ENCODE measurements around the gene LIFR.

LIFR gene

DNA sequence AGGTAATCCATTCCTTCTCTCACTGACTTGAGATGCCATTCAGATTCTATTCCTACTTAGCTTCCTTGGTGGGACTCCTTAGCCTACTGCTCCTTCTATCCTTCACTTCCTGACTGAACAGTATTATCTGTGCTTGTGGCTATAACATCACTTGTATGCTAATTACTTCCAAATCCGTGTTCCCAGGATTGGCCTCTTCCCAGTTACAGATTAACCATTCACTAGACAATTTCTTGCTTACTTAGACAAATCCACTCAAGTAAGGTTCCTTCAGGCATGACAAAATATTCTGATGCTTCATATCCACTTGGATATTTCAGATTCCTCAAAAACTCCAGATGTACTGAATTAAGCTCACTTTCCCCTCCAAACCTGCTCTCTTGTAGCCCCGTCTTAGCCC lies 18.3 kb downstream of the LIFR start:
- no peaks in the 10 kb centered on the region for H3K9me3 ChIP-seq (ENCODE audit: control insufficient read depth, low read length)
- H3K36me3 ChIP-seq (ENCODE audit: control insufficient read depth, insufficient read depth, low read length) = no peaks in the 10 kb centered on the region
- no peak overlapping the region for H3K4me3 ChIP-seq (ENCODE audit: insufficient read depth, low read depth, low read length, poor library complexity, severe bottlenecking)
- H3K27me3 ChIP-seq (replicated peaks; ENCODE audit: control insufficient read depth, insufficient read depth, low read length, poor library complexity, severe bottlenecking) = peaks cover 5% of the 10 kb centered on the region
- H3K4me1 ChIP-seq (ENCODE audit: control insufficient read depth, insufficient read depth, low read length, poor library complexity, severe bottlenecking) = no peaks in the 10 kb centered on the region
- H3K27ac ChIP-seq (ENCODE audit: insufficient read depth, low read length, poor library complexity, severe bottlenecking) = no peak overlapping the region
- no peak for DNase-seq

DNA sequence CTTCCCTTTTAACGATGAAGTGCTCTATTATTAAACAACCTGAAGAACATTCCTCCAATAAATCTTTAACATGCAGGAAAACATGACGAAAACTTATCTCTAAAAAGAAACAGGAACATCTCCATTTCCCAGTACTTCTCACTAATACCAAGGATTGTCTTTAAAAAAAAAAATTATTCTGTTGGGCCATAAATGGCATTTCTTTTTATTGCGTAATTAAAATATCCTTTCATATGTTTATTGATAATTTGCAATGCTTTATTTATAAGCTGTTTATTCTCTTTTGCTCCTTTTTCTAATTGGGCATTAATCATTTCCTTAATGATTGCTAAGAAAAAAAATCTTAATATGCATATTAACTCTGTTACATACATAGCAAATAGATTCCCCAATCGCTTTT lies 18.9 kb downstream of the LIFR start:
- H3K4me3 ChIP-seq (ENCODE audit: insufficient read depth, low read depth, low read length, poor library complexity, severe bottlenecking) = no peak overlapping the region
- no peaks in the 10 kb centered on the region for H3K4me1 ChIP-seq (ENCODE audit: control insufficient read depth, insufficient read depth, low read length, poor library complexity, severe bottlenecking)
- H3K36me3 ChIP-seq (ENCODE audit: control insufficient read depth, insufficient read depth, low read length) = no peaks in the 10 kb centered on the region
- H3K9me3 ChIP-seq (ENCODE audit: control insufficient read depth, low read length) = no peaks in the 10 kb centered on the region
- H3K27me3 ChIP-seq (replicated peaks; ENCODE audit: control insufficient read depth, insufficient read depth, low read length, poor library complexity, severe bottlenecking) = peaks cover 5% of the 10 kb centered on the region
- H3K27ac ChIP-seq (ENCODE audit: insufficient read depth, low read length, poor library complexity, severe bottlenecking) = no peak overlapping the region
- no peak for DNase-seq

DNA sequence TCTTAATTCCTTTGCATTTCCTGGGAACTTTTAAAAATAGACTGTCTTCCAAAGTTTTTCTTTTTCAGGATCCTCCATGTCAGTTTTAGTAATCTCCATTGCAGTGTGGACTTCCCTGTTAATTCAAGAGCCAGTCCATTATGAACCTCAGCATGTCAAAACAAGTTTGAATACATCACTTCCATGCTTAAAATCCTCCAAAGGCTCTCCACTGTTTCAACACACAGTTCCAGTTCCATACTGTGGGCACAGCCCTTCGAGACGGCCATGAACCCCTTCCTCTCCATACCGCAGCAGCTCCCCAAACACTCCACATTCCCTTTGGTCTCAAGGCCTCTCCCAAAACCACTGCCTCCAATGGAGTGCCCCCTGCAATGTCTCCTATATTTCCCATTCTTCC lies 19.5 kb downstream of the LIFR start:
- H3K36me3 ChIP-seq (ENCODE audit: control insufficient read depth, insufficient read depth, low read length) = no peaks in the 10 kb centered on the region
- H3K27ac ChIP-seq (ENCODE audit: insufficient read depth, low read length, poor library complexity, severe bottlenecking) = no peak overlapping the region
- no peaks in the 10 kb centered on the region for H3K9me3 ChIP-seq (ENCODE audit: control insufficient read depth, low read length)
- H3K4me3 ChIP-seq (ENCODE audit: insufficient read depth, low read depth, low read length, poor library complexity, severe bottlenecking) = no peak overlapping the region
- no peak for DNase-seq
- H3K27me3 ChIP-seq (replicated peaks; ENCODE audit: control insufficient read depth, insufficient read depth, low read length, poor library complexity, severe bottlenecking) = peaks cover 5% of the 10 kb centered on the region
- H3K4me1 ChIP-seq (ENCODE audit: control insufficient read depth, insufficient read depth, low read length, poor library complexity, severe bottlenecking) = no peaks in the 10 kb centered on the region

DNA sequence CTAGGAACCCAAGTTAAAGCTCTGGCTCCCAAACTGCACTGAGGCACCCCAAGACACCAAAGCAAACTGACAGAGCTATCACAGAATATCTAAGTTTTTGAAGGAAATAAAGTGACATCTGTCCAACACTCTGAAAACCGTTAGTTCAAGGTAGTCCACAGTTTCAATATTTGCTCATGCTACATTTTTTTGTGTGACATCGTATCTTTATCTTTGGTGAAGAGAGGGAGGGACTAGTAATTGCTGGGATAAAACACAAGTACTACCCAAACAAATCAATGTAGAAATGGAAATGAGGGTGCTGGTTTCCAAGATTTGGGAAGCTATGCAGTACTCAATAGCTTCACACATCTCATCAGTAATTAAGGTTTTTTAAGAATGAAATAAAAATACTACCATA lies 20.6 kb downstream of the LIFR start:
- H3K4me3 ChIP-seq (ENCODE audit: insufficient read depth, low read depth, low read length, poor library complexity, severe bottlenecking) = no peak overlapping the region
- no peaks in the 10 kb centered on the region for H3K36me3 ChIP-seq (ENCODE audit: control insufficient read depth, insufficient read depth, low read length)
- no peaks in the 10 kb centered on the region for H3K9me3 ChIP-seq (ENCODE audit: control insufficient read depth, low read length)
- H3K27ac ChIP-seq (ENCODE audit: insufficient read depth, low read length, poor library complexity, severe bottlenecking) = no peak overlapping the region
- DNase-seq = no peak
- no peaks in the 10 kb centered on the region for H3K4me1 ChIP-seq (ENCODE audit: control insufficient read depth, insufficient read depth, low read length, poor library complexity, severe bottlenecking)
- peaks cover 5% of the 10 kb centered on the region for H3K27me3 ChIP-seq (replicated peaks; ENCODE audit: control insufficient read depth, insufficient read depth, low read length, poor library complexity, severe bottlenecking)

DNA sequence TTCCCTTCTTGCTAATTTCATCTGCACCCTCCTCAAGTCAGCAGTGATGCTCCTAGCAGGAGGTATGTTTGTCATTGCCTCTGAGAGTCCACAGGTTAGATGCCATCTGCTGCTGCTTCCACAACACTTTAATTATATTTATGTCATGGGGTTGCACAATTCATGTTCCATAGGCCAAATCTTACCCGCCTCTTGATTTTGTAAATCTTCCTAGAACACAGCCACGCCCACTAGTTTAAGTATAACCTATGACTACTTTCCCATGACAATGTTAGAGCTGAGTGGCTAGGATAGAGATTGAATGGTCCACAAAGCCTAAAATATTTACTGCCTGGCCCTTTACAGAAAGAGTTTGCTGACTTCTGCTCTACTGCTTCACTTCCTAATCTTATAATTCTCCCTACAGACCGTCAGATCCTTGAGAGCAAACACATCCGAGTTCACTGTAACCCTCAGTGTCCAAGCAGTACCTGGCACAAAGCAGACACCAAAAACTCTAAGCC lies 21.1 kb downstream of the LIFR start:
- no peak for DNase-seq
- Histone ChIP-seq H3K4me3 (ENCODE audit: insufficient read depth, low read depth, low read length, poor library complexity, severe bottlenecking) (no peak overlapping the region), H3K36me3 (ENCODE audit: control insufficient read depth, insufficient read depth, low read length) (no peaks in the 10 kb centered on the region), H3K9me3 (ENCODE audit: control insufficient read depth, low read length) (no peaks in the 10 kb centered on the region), H3K4me1 (ENCODE audit: control insufficient read depth, insufficient read depth, low read length, poor library complexity, severe bottlenecking) (no peaks in the 10 kb centered on the region), H3K27me3 (replicated peaks; ENCODE audit: control insufficient read depth, insufficient read depth, low read length, poor library complexity, severe bottlenecking) (peaks cover 4% of the 10 kb centered on the region), H3K27ac (ENCODE audit: insufficient read depth, low read length, poor library complexity, severe bottlenecking) (no peak overlapping the region)

DNA sequence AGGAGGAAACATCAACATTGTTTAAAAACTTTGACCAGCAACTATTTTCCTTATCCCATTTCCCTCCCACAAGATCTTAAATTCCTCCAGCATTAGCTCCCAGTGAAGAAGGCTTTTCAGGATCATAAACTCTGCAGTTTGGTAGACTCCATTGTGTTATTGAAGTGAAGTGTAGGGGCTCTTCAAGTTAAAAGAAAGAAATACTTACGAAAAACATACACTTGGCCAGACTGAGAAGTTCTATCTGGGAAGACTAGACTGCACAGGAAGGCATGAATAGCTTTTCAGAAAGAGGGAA lies 22.3 kb downstream of the LIFR start:
- no peak for DNase-seq
- Histone ChIP-seq H3K27me3 (replicated peaks; ENCODE audit: control insufficient read depth, insufficient read depth, low read length, poor library complexity, severe bottlenecking) (peaks cover 2% of the 10 kb centered on the region), H3K4me3 (ENCODE audit: insufficient read depth, low read depth, low read length, poor library complexity, severe bottlenecking) (no peak overlapping the region), H3K9me3 (ENCODE audit: control insufficient read depth, low read length) (no peaks in the 10 kb centered on the region), H3K4me1 (ENCODE audit: control insufficient read depth, insufficient read depth, low read length, poor library complexity, severe bottlenecking) (no peaks in the 10 kb centered on the region), H3K27ac (ENCODE audit: insufficient read depth, low read length, poor library complexity, severe bottlenecking) (no peak overlapping the region), H3K36me3 (ENCODE audit: control insufficient read depth, insufficient read depth, low read length) (no peaks in the 10 kb centered on the region)

DNA sequence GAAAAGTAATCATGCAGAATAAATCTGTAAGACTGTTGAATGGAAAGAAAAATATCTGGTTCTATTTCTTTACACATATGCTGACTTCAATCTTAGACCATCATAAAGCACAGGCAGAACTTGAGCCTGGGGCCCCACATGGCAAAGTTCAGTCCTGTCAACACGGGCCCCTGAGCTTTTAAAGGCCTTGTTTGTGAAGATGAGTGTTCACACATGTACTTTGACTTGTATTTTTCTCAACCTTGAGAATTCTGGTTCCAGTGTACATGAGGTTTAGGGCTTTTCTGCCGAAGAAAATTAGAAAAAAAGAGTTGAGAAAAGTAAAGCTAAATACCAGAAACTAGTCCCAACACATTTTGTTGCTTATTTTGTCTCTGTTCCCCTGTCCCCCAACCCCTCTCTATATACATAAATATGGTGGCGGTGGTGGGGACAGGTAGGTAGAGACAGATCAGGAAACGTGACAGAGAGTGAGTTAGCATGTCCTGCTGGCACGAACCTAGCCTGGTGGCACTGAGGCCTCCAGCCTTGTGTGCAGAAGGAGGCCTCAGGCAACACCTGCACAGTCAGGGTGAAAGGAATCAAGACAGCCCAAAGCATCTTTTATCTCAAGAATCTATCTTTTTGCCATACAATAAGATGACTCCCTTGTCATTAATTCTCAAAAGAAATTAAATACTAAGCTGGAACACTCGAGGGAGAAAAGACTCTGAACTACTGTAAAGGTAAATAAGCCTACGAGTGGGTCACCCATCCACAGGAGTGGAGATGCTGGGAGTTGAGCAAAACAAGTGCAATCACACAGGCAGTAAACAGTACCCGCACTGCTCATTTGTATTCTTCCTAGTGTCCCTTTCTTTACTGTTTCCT lies 22.9 kb downstream of the LIFR start:
- Histone ChIP-seq H3K36me3 (ENCODE audit: control insufficient read depth, insufficient read depth, low read length) (no peaks in the 10 kb centered on the region), H3K4me1 (ENCODE audit: control insufficient read depth, insufficient read depth, low read length, poor library complexity, severe bottlenecking) (no peaks in the 10 kb centered on the region), H3K27me3 (replicated peaks; ENCODE audit: control insufficient read depth, insufficient read depth, low read length, poor library complexity, severe bottlenecking) (peaks cover 2% of the 10 kb centered on the region), H3K27ac (ENCODE audit: insufficient read depth, low read length, poor library complexity, severe bottlenecking) (no peak overlapping the region), H3K9me3 (ENCODE audit: control insufficient read depth, low read length) (no peaks in the 10 kb centered on the region), H3K4me3 (ENCODE audit: insufficient read depth, low read depth, low read length, poor library complexity, severe bottlenecking) (no peak overlapping the region)
- DNase-seq = no peak

DNA sequence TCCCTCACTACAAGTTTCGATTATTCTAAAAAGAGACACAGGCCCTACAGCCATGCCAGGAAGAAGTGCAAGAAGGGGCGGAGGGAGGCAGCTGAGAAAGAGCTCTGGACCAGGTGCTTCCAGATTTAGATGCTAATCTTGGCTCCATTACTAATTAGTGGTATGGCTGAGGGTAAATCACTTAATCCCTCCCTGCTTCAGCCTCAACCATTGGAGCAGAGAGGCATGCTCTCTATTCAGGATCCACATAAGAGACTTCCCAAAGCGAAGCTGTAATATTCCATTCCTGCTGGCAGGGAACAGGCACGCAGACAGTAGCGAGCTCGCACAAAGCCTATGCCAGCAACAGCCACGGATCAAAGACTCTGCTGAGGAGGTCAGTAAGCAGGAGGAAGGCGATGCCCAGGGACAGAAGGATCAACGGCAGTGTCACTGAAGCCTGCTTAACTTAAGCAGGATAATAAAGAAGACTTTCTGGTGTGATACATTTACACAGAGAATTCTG lies 24.2 kb downstream of the LIFR start:
- DNase-seq = no peak
- no peaks in the 10 kb centered on the region for H3K27me3 ChIP-seq (replicated peaks; ENCODE audit: control insufficient read depth, insufficient read depth, low read length, poor library complexity, severe bottlenecking)
- H3K4me3 ChIP-seq (ENCODE audit: insufficient read depth, low read depth, low read length, poor library complexity, severe bottlenecking) = no peak overlapping the region
- H3K27ac ChIP-seq (ENCODE audit: insufficient read depth, low read length, poor library complexity, severe bottlenecking) = no peak overlapping the region
- H3K4me1 ChIP-seq (ENCODE audit: control insufficient read depth, insufficient read depth, low read length, poor library complexity, severe bottlenecking) = no peaks in the 10 kb centered on the region
- no peaks in the 10 kb centered on the region for H3K36me3 ChIP-seq (ENCODE audit: control insufficient read depth, insufficient read depth, low read length)
- H3K9me3 ChIP-seq (ENCODE audit: control insufficient read depth, low read length) = no peaks in the 10 kb centered on the region

DNA sequence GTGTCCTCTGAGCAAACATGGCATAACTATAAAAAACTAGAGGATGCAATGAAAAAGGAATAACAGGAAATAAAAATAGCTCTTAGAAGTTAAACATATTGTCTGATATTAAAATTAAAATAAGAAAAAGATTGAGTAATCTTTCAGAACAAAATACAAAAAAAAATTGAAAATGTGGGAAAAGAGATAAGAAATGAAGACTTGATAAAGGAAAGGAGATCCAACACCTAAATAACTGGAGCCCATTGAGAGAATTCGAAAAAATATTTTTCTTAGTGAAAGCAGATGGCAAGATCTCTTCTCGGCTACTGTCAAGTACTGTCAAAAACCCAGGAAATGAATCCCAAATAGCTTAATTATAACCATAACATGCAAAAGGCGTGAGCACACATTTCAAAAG lies 24.9 kb downstream of the LIFR start:
- no peak for DNase-seq
- no peaks in the 10 kb centered on the region for H3K9me3 ChIP-seq (ENCODE audit: control insufficient read depth, low read length)
- H3K4me1 ChIP-seq (ENCODE audit: control insufficient read depth, insufficient read depth, low read length, poor library complexity, severe bottlenecking) = no peaks in the 10 kb centered on the region
- H3K4me3 ChIP-seq (ENCODE audit: insufficient read depth, low read depth, low read length, poor library complexity, severe bottlenecking) = no peak overlapping the region
- no peaks in the 10 kb centered on the region for H3K27me3 ChIP-seq (replicated peaks; ENCODE audit: control insufficient read depth, insufficient read depth, low read length, poor library complexity, severe bottlenecking)
- no peak overlapping the region for H3K27ac ChIP-seq (ENCODE audit: insufficient read depth, low read length, poor library complexity, severe bottlenecking)
- no peaks in the 10 kb centered on the region for H3K36me3 ChIP-seq (ENCODE audit: control insufficient read depth, insufficient read depth, low read length)

DNA sequence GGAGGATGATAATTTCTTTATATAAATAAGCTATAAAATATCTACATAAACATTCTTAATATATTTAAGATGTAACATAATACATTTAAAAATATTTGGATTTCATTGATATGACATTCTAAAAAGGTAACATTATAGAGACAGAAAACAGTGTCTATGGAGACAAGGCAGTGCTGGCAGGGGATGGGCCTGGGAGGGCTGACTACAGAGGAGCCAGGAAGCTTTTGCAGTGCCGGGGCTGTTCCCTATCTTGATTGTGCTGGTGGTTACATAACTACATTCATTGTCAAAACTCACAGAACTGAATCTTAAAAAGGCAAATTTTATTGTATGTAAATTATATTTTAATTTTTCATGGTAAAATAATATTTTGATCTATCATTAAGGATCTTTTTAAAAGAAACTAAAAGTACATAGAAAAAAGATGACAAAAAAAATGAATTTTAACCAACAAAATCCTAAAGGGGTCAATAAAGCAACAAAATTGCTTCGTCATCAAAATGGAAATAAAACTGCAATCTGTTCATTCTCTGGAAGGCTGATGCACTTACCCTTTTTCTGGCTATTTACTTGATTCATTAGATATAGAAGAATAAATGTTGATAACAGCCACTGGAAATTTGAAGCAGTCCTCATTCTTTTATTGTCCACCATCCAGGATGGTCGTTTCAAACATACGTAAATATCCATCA lies 26.3 kb downstream of the LIFR start:
- Histone ChIP-seq H3K27ac (ENCODE audit: insufficient read depth, low read length, poor library complexity, severe bottlenecking) (no peak overlapping the region), H3K4me1 (ENCODE audit: control insufficient read depth, insufficient read depth, low read length, poor library complexity, severe bottlenecking) (no peaks in the 10 kb centered on the region), H3K27me3 (replicated peaks; ENCODE audit: control insufficient read depth, insufficient read depth, low read length, poor library complexity, severe bottlenecking) (peaks cover 6% of the 10 kb centered on the region), H3K36me3 (ENCODE audit: control insufficient read depth, insufficient read depth, low read length) (no peaks in the 10 kb centered on the region), H3K4me3 (ENCODE audit: insufficient read depth, low read depth, low read length, poor library complexity, severe bottlenecking) (no peak overlapping the region), H3K9me3 (ENCODE audit: control insufficient read depth, low read length) (no peaks in the 10 kb centered on the region)
- DNase-seq = no peak

Measured in effector memory CD4-positive, alpha-beta T cell (primary cell).